Subcutaneous abdominal adipose tissue (tissue), 5 donors: ENCODE data around the gene GOLGA6B.
"Not testable (repeated sequence)": the region's sequence is repeated elsewhere in the genome, so short reads cannot be mapped to it uniquely, and the experiment has no call there.

Source experiments
- H3K27ac ChIP-seq: one replicate; pipeline ENCODE4 v1.7.0; 2013; ENCODE audit warnings: low read depth, mild to moderate bottlenecking, inconsistent platforms, low read length, moderate library complexity
- H3K27me3 ChIP-seq, 5 donors: one replicate each; pipeline ENCODE4 v1.7.0; 2013; ENCODE audit warnings: low read length in 5 of 5, inconsistent platforms in 1 of 5; ENCODE audit not compliant: control insufficient read depth in 5 of 5, insufficient read depth in 4 of 5
- H3K36me3 ChIP-seq, 5 donors: one replicate each; pipeline ENCODE4 v1.7.0; 2013; ENCODE audit warnings: low read length in 5 of 5; ENCODE audit not compliant: control insufficient read depth in 5 of 5, insufficient read depth in 5 of 5
- H3K4me1 ChIP-seq, 5 donors: one replicate each; pipeline ENCODE4 v1.7.0; 2013; ENCODE audit warnings: low read length in 5 of 5, mild to moderate bottlenecking in 3 of 5, moderate library complexity in 1 of 5; ENCODE audit not compliant: control insufficient read depth in 5 of 5, insufficient read depth in 5 of 5
- H3K4me3 ChIP-seq, 5 donors: one replicate each; pipeline ENCODE4 v1.7.0; 2013; ENCODE audit warnings: low read length in 5 of 5, low read depth in 1 of 5
- H3K9ac ChIP-seq, 5 donors: one replicate each; pipeline ENCODE4 v1.7.0; 2013; ENCODE audit warnings: low read length in 5 of 5, mild to moderate bottlenecking in 4 of 5, moderate library complexity in 3 of 5
- H3K9me3 ChIP-seq, 5 donors: one replicate each; pipeline ENCODE4 v1.7.0; 2013; ENCODE audit warnings: low read length in 5 of 5; ENCODE audit not compliant: control insufficient read depth in 5 of 5
- donor health status: healthy.
- donor health status: healthy.
- donor health status: healthy.
- donor health status: healthy.
- donor health status: healthy.

GOLGA6B gene

GRCh38 chr15:72669803-72670202, 15.3 kb downstream of the GOLGA6B start:
- not testable (repeated sequence) for H3K9me3 ChIP-seq, H3K36me3 ChIP-seq, H3K4me1 ChIP-seq

GRCh38 chr15:72670656-72671352, 16.3 kb downstream of the GOLGA6B start:
- H3K4me3 ChIP-seq = peak overlapping the region; percentile 41 to 59 (median 57)
- H3K27me3 ChIP-seq, H3K9ac ChIP-seq, H3K27ac ChIP-seq, H3K36me3 ChIP-seq, H3K9me3 ChIP-seq, H3K4me1 ChIP-seq: not testable (repeated sequence)

More at GRCh38 chr15:72669803-72670202, 15.3 kb downstream of the GOLGA6B start:
- not testable (repeated sequence) for H3K27me3 ChIP-seq, H3K4me3 ChIP-seq, H3K27ac ChIP-seq, H3K9ac ChIP-seq

DNA sequence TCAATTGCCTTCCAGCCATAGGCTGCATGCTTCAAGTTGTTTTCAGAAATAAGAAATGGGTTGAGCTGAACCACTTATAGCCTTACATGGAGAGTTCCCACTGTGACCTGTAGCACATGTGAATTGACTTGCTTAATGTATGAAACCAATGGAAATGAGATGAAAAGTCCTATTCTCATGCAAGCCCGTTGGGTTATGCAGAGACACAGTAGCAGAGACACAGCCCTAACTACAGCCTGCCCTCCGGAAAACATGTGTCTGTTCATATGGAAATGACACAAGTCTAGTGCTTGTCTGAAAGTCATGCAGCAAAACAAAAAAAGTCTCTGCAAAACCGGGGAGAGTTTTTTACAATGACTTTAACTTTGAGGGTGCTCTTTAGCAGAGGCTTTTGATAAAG, 17.0 kb downstream of the GOLGA6B start:
- Histone ChIP-seq H3K9me3 (no peaks in the 10 kb centered on the region), H3K4me3 (no peak overlapping the region), H3K9ac (no peak overlapping the region), H3K36me3 (no peaks in the 10 kb centered on the region), H3K27me3 (peaks cover 0 to 6% (median 0%) of the 10 kb centered on the region in 5 donors), H3K27ac (no peak overlapping the region), H3K4me1 (peaks cover 0 to 7% (median 6%) of the 10 kb centered on the region in 5 donors)

DNA sequence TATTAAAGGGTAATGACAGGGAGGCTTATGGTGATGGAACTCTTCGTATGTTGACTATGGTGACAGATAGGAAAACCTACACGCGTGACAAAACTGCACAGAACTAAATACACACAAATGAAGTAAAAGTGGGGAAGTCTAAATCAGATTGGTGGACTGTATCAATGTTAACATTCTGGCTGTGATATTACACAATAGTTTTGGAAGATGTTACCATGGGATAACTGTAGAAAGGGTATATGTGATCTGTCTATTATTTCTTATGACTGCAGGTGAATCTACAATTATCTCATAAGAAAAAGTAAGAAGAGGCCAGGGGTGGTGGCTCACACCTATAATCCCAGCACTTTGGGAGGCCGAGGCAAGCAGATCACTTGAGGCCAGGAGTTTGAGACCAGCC, 22.3 kb downstream of the GOLGA6B start:
- Histone ChIP-seq H3K9me3 (no peaks in the 10 kb centered on the region), H3K9ac (no peak overlapping the region), H3K4me1 (no peaks in the 10 kb centered on the region), H3K27ac (no peak overlapping the region), H3K36me3 (no peaks in the 10 kb centered on the region), H3K27me3 (peaks cover 0 to 18% (median 2%) of the 10 kb centered on the region in 5 donors), H3K4me3 (no peak overlapping the region)

GRCh38 chr15:72680931-72681330, 26.4 kb downstream of the GOLGA6B start:
- H3K9me3 ChIP-seq = no peaks in the 10 kb centered on the region
- no peaks in the 10 kb centered on the region for H3K36me3 ChIP-seq
- H3K27me3 ChIP-seq = peaks cover 0 to 12% (median 2%) of the 10 kb centered on the region in 5 donors
- peaks cover 0 to 9% (median 8%) of the 10 kb centered on the region in 5 donors for H3K4me1 ChIP-seq
- H3K4me3 ChIP-seq = no peak overlapping the region
- no peak overlapping the region for H3K27ac ChIP-seq
- H3K9ac ChIP-seq = no peak overlapping the region

DNA sequence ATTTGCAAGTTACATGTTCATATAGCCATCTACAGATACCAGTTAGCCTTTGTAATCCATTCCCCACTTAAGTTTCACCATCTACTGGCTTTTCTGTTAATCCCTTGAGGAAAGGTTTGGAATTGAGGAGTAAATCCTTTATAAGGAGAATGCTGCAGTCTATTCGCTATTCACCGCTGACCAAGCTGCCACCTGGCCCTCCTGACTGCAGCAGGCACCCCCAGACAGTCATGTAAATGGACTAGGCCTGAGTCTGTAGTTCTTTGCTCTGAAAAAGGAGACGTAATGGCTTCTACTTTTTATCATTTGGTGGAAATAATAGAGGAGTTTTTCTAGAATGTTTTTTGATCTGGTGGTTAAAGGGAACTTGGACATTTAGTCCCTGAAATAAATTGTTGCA, 28.3 kb downstream of the GOLGA6B start:
- Histone ChIP-seq H3K4me1 (peaks cover 0 to 18% (median 16%) of the 10 kb centered on the region in 5 donors), H3K27ac (no peak overlapping the region), H3K9me3 (no peaks in the 10 kb centered on the region), H3K4me3 (no peak overlapping the region), H3K9ac (no peak overlapping the region), H3K36me3 (no peaks in the 10 kb centered on the region), H3K27me3 (peaks cover 0 to 5% (median 0%) of the 10 kb centered on the region in 5 donors)

- peak overlapping the region; percentile 77 to 100 (median 96) for H3K4me3 ChIP-seq
- peak overlapping the region; percentile 88 for H3K27ac ChIP-seq
- peaks cover 0 to 18% (median 16%) of the 10 kb centered on the region in 5 donors for H3K4me1 ChIP-seq
- H3K27me3 ChIP-seq = peaks cover 0 to 2% (median 0%) of the 10 kb centered on the region in 5 donors
- peak overlapping the region; percentile 79 to 97 (median 96) for H3K9ac ChIP-seq
- no peaks in the 10 kb centered on the region for H3K9me3 ChIP-seq
- no peaks in the 10 kb centered on the region for H3K36me3 ChIP-seq
Measured at GRCh38 chr15:72685301-72685924, 30.9 kb downstream of the GOLGA6B start.

DNA sequence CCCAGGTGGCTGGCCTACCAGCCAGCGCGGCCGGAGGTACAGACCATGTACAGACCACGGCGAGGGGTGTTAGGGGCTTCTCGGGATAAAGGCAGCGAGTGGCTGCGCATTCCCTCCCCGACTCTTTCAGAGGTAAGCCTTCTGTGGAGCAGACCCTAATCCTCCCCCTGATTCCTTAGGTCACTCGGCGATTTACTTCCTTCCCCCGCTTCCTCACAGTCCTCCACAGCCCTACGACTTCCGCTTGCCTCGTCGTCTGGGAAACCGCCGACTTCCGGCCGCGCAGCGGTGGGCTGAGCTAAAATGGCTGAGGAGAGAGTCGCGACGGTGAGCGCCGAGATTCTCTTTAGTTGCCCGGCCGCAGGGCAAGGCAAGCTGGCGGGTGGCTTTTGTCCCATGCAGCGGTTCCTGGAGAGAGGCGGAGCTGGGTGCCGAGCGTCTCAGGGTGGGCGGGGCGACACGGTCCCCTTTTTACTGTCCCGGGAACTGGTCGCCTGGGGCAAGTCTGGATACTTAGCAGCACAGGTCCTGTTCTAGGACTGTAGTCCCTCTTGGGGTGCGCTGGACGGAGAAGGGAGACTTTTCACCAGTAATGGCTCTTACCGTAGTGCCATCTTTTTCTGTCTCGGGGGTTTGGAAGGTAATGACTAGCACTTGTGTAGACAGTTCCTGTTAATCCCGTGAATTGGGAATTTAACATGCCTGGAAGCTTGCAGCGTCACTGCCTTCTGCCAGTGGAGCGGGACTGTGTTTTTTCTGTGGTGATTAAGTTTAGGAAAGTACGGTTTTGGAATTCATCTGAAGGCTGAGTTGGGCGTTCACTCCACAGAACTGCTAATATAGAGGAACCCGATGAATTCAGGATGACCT, 31.7 kb downstream of the GOLGA6B start, which contains the start of the genes BBS4 and HIGD2B:
TSS of gene BBS4 (plus strand) at position 283 of the 870 bp plus-strand sequence. CDS start at position 304, 21 bp downstream.
TSS of gene HIGD2B (minus strand) at position 258 of the 870 bp plus-strand sequence. CDS start 9,808 bp downstream, outside the sequence.
- H3K27ac ChIP-seq = peak within 1 kb of the TSS; percentile 88
- peaks cover 0 to 18% (median 16%) of the 10 kb centered on the region in 5 donors for H3K4me1 ChIP-seq
- H3K9ac ChIP-seq = peak within 1 kb of the TSS; percentile 79 to 97 (median 96)
- no peaks in the 10 kb centered on the region for H3K36me3 ChIP-seq
- H3K9me3 ChIP-seq = no peaks in the 10 kb centered on the region
- peak within 1 kb of the TSS; percentile 77 to 100 (median 98) for H3K4me3 ChIP-seq
- no peaks in the 10 kb centered on the region for H3K27me3 ChIP-seq

- Histone ChIP-seq H3K4me1 (peaks cover 0 to 18% (median 16%) of the 10 kb centered on the region in 5 donors), H3K36me3 (no peaks in the 10 kb centered on the region), H3K27me3 (no peaks in the 10 kb centered on the region), H3K4me3 (no peak overlapping the region), H3K9me3 (no peaks in the 10 kb centered on the region), H3K27ac (no peak overlapping the region), H3K9ac (no peak overlapping the region)
Measured at GRCh38 chr15:72688697-72689096, 34.2 kb downstream of the GOLGA6B start.
